ENCODE measurements around the gene CASP7.
A peak's percentile ranks its signal among the peaks of the same experiment; 100 is the strongest.

The CASP7 gene

DNA sequence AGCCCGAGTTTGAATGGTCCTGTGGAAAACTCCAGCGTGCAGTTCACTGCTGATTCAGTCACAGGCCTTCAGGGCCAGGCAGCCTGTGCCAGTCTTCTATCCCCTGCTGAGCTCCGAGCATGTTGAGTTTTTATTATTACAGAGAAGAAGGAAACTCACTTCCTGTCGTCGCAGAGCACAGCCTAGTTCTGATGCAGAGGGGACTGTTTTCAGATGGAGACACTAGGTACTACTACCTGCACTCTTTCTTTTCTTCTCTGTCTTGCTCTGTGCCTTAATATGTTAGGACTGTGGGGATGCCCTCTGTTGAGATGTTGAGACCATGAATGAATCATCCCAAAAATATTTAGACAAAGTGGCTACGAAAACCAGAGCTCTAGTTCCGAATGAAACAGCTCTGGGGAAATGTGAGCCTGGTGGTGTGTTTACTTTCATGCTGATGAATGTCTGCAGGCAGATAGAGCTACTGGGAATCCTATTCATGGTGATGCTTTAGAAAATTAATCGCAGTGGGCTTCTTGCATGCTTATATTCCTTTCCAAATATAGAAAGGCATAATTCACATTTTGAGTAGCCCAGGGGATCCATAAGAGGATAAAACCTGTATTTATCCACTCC lies 29.6 kb downstream of the CASP7 start:
- H3K4me3 ChIP-seq (replicated peaks in 1 of 2; ENCODE audit: low read depth in 2 of 2, low read length in 2 of 2): no peak overlapping the region
- TF ChIP-seq, protein P1, sequence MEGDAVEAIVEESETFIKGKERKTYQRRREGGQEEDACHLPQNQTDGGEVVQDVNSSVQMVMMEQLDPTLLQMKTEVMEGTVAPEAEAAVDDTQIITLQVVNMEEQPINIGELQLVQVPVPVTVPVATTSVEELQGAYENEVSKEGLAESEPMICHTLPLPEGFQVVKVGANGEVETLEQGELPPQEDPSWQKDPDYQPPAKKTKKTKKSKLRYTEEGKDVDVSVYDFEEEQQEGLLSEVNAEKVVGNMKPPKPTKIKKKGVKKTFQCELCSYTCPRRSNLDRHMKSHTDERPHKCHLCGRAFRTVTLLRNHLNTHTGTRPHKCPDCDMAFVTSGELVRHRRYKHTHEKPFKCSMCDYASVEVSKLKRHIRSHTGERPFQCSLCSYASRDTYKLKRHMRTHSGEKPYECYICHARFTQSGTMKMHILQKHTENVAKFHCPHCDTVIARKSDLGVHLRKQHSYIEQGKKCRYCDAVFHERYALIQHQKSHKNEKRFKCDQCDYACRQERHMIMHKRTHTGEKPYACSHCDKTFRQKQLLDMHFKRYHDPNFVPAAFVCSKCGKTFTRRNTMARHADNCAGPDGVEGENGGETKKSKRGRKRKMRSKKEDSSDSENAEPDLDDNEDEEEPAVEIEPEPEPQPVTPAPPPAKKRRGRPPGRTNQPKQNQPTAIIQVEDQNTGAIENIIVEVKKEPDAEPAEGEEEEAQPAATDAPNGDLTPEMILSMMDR (IDR thresholded peaks at IDR 0.05; ENCODE audit: low read depth, low read length): no peak
- DNase-seq (ENCODE audit: low read depth in 2 of 2): peak; percentile 62 to 78

GRCh38 chr10:113711142-113711541 lies 31.4 kb downstream of the CASP7 start:
- TF ChIP-seq, protein P1 (IDR thresholded peaks at IDR 0.05; ENCODE audit: low read depth, low read length): no peak
- no peak for DNase-seq (ENCODE audit: low read depth in 2 of 2)
- no peak overlapping the region for H3K4me3 ChIP-seq (replicated peaks in 1 of 2; ENCODE audit: low read depth in 2 of 2, low read length in 2 of 2)

GRCh38 chr10:113712024-113712423 lies 32.3 kb downstream of the CASP7 start:
- TF ChIP-seq, protein P1 (IDR thresholded peaks at IDR 0.05; ENCODE audit: low read depth, low read length): no peak
- DNase-seq (ENCODE audit: low read depth in 2 of 2): no peak
- H3K4me3 ChIP-seq (replicated peaks in 1 of 2; ENCODE audit: low read depth in 2 of 2, low read length in 2 of 2): no peak overlapping the region

DNA sequence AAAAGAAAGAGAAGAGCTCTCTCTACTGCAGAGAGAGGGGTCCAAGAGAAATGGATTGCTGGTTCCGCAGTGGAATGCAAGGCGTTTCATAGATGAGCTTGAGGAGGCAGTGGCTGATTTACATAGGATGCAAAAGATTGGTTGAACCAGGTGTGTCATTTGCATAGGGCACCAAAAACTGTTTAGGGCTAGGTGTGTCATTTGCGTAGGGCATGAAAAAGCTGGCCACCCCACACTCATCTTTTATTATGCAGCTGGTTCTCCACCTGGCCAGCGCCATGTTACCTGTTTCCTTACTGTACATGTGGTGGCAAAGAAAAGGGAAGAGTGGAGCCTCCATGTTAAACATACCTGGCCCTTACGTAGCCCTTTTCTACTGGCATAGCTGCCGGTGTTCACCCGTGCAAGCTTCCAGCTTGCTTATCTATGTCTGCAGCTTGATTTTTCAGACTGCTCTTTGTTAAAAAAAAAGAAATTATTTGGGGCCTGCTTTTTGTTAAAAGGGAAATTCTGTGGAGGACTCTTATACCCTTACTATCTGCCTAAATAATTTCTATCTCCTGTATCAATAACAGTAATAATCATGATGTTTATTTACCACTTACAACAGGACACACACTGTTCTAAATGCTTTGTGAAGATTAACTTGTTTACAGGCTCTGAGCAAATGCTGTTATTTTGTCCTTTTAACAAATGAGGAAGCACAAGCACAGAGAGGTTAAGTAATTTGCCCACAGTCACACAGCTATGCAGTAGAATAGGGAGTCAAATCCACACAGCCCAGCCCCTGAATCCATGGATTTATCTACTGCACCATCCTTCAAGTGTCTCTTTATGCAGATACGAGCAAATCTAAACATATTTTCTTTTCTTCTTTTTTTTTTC lies 33.3 kb downstream of the CASP7 start:
- TF ChIP-seq, protein P1 (IDR thresholded peaks at IDR 0.05; ENCODE audit: low read depth, low read length): no peak
- no peak for DNase-seq (ENCODE audit: low read depth in 2 of 2)
- H3K4me3 ChIP-seq (replicated peaks in 1 of 2; ENCODE audit: low read depth in 2 of 2, low read length in 2 of 2): no peak overlapping the region

GRCh38 chr10:113713640-113713982 lies 33.9 kb downstream of the CASP7 start:
- no peak for DNase-seq (ENCODE audit: low read depth in 2 of 2)
- TF ChIP-seq, protein P1 (IDR thresholded peaks at IDR 0.05; ENCODE audit: low read depth, low read length): no peak

GRCh38 chr10:113716109-113716910 lies 36.6 kb downstream of the CASP7 start:
- TF ChIP-seq, protein P1 (IDR thresholded peaks at IDR 0.05; ENCODE audit: low read depth, low read length): no peak
- no peak for DNase-seq (ENCODE audit: low read depth in 2 of 2)
- no peak overlapping the region for H3K4me3 ChIP-seq (replicated peaks in 1 of 2; ENCODE audit: low read depth in 2 of 2, low read length in 2 of 2)

More at GRCh38 chr10:113713640-113713982, 33.9 kb downstream of the CASP7 start:
- H3K4me3 ChIP-seq (replicated peaks in 1 of 2; ENCODE audit: low read depth in 2 of 2, low read length in 2 of 2): no peak overlapping the region

Data from cardiac fibroblast (primary cell).